NCI-H345 treated with DMSO at 0.1 percent for 48 hours (cell line): ENCODE results near the gene NUP107.
"Not testable (repeated sequence)": the region's sequence is repeated elsewhere in the genome, so short reads cannot be mapped to it uniquely, and the experiment has no call there.

Experiments
- DNase-seq: peaks from one replicate; lab custom pipeline; 2025; ENCODE audit not compliant: unreplicated experiment; lab: John Stamatoyannopoulos, UW

The NUP107 gene

DNA sequence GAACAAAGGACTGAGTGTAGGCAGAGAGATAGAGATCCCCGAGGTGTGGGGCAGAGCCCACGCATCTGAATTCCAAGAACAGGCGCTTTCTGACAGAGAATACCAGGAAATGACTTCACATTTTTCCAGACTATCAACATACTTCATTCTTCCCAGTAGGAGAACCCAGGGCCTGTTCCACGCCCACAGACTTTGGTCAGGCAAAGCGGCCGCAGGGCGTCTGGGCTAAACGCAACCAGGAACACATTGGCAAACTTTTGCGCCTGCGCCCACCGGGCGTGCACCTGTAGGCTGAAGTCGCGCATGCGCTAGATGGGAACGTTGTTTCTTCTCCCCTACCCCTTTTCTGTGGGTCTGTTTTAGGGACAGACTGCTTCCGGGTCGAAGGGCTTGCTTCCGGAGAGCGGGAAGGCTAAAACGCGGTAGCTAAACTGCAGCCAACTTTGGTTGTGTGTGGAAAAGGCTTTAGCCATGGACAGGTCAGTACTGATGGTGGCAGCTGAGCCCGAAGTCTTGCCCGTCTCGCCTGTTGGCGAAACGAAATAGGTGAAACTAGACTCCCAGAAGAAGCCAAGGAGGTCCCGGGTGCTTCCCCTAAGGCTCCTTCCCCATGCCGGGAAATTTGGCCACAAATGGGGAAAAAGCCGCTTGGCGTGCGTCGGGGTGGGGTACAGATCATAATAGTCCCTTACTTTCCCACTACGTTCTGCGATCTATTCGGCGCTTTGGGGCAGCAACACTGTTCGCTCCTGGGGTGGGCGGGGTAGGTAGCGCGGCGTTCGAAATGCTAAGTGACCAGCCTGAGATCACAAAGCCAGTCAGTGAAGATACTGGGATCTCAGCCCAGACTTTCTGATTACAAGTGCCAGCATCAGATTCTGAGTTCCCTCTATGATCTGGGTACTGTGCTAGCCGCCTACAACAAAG lies at the start of gene NUP107:
Gene NUP107 (plus strand): TSS at position 384 of the 927 bp plus-strand sequence. CDS start 88 bp downstream, at position 472.
- DNase-seq: peak; percentile 98

DNA sequence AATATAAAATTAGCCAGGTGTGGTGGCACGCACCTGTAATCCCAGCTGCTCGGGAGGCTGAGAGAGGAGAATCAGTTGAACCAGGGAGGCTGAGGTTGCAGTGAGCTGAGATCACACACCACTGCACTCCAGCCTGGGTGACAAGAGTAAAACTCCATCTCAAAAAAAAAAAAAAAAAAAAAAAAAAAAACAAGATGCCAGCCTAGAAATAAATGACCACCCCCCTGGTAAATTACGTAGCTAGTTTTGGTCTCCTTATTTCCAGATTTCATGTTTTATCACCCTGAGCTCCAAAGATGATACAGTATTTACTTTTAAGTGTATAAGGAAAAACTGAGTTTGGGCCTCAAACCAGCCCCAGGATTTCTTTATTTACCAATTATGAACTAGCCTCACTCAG lies 49.3 kb upstream of the NUP107 start:
- DNase-seq: not testable (repeated sequence)

DNA sequence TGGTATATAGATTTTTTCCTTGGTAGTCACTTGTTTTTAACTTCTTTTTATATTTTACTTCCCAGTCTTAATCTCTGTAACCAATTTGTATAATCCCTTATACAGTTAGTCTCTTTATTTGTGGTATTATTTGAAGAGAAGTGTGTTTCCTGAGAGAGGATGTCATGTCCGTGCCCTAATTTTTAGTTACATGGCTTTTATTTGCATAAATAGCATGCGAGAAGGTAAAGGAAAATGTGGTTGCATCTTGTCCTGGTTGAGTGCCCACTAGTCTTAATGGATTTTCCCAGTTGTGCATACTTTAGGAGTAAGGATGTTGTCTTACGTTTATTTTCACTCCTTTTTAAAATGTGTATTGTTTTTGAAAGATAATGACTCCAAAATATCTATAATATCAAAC lies 48.6 kb upstream of the NUP107 start:
- no peak for DNase-seq

DNA sequence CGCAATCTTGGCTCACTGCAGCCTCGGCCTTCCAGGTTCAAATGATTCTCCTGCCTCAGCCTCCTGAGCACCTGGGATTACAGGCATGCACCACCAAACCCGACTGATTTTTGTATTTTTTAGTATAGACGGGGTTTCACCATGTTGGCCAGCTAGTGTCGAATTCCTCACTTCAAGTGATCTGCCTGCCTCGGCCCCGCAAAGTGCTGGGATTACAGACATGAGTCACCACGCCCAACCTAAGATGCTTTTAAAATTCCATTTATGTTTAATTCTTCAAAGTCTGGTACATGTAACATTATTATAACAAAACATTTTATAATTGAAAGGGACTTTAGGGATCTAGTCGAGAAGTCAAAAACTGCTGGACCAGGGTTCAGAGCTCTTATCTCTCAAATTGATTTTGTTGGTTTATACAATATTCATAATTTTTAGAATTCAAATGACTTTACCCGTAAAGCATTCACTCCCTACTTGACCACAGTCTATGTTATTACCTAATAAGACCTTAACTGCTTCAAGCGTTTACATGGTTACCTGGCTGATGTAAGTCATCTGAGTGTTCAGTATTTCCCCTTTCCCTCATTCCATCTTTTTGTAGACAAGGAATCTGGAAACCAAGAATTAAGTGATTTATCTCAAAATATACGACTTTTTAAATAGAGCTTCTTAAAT lies 47.9 kb upstream of the NUP107 start:
- no peak for DNase-seq

DNA sequence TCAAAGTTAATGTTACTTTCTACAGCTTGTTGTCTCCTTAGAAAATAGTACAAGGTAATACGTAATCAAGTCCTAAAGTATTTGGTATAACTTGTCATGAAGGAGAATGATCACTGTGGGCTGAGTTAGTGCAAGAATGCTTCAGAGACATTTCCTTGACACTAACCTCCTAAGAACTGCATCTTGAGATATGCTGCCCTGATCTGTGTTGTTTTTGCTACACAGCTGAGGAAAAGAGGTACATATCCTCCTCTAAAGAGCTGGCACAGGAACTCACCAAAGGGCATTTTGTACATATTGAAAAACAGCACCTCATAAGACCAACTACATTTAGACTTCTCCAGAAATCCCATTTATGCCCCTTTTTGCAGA lies 47.4 kb upstream of the NUP107 start:
- no peak for DNase-seq

DNA sequence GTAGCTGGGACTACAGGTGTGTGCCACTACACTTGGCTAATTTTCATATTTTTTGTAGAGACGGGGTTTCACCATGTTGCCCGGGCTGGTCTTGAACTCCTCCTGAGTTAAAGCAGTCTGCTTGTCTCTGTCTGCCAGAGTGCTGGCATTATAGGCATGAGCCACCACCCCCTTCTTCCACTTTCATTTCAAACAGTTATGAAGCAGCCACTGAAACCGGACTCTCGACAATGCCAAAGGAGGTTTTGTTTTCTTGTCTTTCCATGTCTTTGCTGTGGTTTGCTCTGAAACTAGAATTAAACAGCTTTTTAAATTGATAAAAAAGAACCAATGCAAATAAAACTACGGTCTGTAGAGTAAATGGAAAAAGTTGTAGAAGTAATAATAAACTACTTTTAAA lies 45.6 kb upstream of the NUP107 start:
- DNase-seq: no peak

DNA sequence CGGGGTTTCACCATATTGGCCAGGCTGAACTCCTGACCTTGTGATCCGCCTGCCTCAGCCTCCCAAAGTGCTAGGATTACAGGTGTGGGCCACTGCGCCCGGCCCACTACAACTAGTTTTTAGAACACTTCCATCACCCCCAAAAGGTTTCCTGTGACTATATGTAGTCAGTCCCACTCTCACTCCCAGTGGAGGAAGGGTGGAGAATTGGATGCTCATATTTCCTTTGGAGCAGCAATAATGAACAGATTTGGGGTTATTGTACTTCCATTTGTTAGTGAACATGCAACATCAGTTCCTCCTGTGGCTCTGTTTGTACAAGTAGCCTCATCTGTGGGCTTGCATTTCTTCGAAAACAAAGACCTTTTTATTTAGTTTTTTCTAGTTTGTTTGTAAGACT lies 40.3 kb upstream of the NUP107 start:
- DNase-seq: no peak

DNA sequence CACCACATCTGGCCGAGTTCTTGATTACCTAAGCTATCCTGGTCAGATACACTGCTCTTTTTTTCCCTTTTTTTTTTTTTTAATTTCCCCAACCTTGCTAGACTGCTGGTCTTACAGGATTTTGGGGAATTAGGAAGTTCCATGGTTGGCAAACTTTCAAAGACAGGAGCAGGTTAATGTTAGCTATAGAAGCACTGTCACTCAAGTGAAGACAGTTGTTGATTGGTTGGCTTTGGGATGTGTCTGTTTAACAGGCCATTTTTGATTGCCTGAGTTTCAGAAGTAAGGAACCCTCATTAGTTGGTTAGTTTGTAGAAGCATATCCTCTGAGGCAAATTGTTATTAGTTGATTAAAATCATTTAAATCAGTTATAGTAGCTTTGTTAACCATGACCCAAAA lies 39.3 kb upstream of the NUP107 start:
- DNase-seq: no peak

DNA sequence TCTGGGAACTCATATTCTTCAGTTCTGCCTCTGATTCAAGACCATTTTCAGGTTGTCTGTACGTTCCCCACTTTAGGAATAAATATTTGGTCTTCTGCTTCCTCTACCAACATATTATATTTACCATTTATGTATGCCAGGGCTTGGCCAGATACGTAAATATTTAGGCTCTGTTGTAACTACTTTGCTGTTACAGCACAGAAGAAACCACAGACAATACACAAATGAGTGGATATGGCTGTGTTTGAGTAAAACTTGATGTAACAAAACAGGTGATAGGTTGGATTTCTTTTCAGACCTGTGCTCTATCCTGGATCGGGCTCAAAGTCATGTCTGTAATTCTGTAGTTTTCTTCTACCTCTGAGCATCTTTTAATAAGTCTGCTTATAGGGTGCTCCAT lies 38.6 kb upstream of the NUP107 start:
- DNase-seq: no peak

DNA sequence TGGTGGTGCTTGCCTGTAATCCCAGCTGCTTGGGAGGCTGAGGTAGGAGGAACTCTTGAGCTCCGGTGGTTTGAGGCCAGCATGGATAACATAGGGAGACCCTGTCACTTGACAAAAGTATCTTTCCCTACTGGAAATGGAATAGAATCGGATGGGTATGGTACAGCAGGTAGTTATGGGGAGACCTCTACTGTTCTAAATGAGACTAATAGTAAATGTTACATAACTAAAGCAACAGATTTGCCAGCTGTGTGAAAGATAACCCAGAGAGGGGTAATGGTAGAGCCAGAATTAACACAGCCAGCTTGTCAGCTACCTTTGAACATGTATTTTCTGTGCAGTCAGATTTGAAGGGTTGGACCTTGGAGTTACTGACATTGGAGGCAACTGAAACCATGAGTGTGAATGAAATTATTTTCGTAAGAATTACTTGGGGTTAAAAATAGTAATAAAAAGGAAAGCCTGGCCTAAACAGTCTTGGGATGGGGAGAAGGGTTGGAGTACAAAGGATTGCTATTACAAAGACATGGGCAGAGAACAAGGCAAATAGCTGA lies 21.7 kb upstream of the NUP107 start:
- no peak for DNase-seq

DNA sequence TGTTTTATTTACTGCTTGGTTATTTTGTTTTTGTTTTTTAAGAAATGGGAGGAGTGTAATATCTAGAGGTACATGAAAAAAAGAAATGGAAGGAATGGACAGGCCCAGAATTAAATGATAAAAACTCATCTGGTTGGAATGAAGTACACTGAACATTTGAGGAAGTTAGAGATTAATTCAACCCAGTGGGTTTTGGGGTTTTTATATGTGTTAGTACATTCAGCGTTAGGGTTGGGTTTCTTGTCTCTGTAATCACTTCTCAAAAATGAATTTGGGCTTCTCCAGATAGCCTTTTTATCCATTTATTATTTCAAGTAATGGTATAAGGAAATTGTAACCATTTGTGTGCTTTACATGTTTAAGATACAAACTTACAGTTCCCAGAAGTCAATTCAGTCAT lies 19.5 kb upstream of the NUP107 start:
- DNase-seq: no peak

DNA sequence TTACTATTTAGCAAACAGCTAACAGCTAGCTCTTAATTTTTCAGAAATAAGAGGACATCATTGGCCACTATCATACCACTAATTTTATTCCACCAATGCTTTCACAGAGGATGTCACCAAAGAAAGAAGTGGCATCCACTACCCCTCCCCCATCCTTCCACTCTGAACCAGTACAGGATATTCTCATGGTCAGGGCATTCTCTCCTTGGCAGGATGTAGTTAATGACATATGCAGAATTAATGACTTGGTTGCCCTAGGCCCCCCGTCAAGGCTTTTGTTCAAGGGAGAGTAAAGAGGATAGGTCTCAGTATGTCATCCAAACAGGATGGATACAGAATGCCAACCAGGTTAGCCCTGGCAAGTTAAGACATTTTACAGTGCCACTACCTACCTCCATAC lies 18.9 kb upstream of the NUP107 start:
- no peak for DNase-seq

DNA sequence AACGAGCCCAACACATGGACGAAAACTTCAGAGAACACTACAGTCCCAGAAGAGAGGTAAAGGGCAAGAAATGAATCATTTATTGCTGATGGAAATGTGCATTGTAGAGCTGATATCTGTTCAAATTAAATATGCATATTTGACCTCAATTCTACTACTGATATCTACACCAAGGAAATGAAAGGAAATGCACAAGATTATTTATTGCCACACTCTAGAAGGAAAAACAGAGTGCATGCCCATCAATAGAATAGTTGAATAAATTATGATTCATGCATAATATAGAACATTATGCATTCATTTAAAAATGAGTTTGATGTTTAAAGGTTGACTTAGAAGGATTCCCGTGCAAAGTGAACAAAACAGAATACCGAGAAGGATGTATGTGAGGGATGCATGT lies 15.6 kb upstream of the NUP107 start:
- DNase-seq: no peak

DNA sequence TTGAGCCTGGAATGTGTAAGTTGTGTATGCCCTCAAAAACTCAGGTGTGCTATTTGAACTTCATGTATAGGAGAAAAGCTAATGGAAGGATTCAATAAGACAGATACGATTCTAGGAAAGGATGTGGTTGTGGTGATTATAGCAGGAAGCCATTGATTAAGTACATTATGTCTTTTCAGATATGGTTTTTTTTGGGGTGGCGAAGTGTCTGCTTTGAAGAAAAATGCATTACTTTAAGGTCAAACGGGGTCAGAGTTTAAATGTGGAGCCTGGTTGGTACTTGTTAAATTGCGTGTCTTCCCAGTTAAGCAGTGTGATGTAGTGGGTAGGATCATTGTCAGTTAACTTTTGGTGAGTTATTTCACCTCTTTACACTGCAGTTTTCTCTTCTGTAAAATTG lies 13.0 kb upstream of the NUP107 start:
- no peak for DNase-seq

DNA sequence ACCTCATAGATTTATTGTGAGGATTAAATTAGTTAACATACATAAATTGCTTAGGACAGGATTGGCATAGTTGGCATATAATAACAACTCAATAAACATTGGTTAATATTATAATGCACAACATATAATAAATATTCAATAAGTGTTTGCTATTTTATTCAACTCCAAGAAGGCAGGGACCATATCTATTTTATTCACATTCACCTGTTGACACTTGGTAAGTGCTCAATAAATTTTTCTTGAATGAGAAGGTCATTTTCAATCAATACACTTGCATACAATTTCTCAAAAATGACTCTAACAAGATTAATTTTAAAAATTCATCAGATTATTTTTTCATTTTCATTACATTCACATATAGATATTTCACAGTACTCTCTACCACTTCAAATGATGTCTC lies 12.4 kb upstream of the NUP107 start:
- DNase-seq: no peak

DNA sequence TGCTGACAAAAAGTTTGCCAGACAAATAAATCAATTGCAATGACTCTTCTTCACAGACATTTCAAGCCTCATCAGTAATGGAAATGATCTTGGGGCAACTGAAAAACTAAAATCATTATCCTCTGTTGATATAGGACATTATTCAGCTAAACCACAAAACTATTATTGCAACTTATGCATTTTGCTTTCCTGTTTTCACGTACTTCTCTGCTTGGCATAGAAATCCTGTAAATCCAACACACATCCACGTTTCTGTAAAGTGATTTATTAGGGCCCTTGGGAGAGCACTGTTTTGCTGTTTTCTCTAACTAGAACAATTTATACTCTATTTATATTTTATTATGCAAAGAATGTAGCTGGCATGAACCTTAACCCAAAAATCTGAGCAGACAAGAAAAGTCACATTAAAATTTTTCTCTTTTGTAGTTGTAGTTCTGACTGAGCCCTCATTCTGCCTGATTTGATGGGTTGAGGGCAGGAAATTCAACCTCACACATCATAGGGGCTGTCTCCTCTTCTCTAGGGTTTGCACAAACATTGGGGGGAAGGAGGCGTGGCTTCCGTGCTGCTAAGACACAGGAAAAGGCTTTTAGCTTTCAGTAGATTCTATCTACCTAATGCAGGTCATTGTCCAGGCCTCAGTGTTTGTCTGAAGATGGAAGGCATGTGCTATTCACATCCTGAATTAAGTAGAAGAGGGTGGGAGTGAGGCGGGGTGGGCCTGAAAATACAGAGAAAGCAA lies 11.5 kb upstream of the NUP107 start:
- DNase-seq: no peak

DNA sequence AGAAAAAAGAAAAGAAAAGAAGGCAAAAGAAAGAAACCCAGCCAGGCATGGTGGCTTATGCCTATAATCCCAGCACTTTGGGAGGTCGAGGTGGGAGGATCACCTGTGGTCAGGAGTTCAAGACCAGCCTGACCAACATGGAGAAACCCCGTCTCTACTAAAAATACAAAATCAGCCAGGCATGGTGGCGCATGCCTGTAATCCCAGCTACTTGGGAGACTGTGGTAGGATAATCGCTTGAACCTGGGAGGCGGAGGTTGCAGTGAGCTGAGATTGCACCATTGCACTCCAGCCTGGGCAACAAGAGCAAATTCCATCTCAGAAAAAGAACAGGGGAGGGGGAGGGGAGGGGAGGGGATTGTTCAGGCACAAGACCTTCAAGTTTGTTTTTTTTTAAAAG lies 9.9 kb upstream of the NUP107 start:
- DNase-seq: not testable (repeated sequence)

DNA sequence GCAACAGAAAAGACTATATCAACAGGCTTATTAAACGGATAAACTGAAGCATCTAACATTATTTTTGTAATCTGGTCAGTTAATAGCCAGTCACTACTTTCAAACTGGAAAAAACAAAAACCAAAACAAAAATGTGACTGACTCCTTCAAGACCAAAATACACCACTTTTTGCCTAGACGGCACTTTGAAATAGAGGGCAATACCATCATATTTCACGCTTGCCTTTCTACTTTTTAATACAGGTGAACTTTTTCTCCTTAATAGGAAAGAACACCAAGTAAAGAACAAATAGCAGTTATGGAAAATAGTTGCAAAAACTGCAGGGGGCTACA lies 550 bp upstream of the NUP107 start:
- DNase-seq: no peak

DNA sequence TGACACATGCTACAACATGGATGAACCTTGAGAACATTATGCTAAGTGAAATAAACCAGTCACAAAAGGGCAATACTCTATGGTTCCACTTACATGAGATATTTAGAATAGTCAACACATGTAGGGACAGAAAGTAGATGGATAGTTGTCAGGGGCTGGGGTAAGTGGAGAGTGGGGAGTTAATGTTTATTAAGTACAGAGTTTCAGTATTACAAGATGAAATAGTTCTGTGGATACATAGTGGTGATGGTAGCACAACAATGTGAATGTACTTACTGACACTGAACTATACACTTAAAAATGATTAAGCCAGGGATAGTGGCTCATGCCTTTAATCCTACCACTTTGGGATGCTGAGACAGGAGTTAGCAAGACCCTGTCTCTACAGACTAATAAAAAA lies 8.7 kb downstream of the NUP107 start:
- DNase-seq: no peak

DNA sequence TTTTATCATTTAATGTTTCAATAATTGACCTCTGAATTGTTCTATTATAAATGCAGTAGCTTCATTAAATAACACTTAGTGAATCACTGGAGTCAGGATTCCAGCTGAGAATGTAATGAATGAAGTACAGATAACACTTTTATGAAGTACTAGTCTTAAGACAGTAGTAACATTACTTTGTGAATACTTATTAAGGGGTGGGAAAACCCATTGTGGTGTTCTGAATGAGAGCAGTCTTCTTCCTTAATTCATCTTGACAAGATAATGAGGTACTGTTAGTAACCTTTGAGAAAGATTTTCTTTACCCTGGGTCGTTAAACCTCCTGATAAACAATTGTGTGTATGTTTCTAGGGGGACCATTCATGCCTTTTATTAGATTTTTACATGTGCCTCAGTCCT lies 12.7 kb downstream of the NUP107 start:
- no peak for DNase-seq

DNA sequence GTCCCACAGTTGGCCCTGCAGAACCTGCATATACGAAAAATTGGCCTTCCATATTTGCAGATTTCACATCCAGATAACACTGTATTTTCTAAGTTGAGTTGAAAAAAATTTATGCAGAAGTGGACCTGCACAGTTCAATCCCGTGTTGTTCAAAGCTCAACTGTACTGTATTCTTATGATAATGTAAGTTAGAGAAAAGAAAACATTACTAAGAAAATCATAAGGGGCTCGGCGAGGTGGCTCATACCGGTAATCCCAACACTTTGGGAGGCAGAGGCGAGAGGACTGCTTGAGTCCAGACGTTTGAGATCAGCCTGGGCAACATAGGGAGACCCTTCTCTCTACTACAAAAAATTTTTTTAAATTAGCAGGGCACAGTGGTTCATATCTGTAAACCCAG lies 41.0 kb downstream of the NUP107 start:
- DNase-seq: no peak

DNA sequence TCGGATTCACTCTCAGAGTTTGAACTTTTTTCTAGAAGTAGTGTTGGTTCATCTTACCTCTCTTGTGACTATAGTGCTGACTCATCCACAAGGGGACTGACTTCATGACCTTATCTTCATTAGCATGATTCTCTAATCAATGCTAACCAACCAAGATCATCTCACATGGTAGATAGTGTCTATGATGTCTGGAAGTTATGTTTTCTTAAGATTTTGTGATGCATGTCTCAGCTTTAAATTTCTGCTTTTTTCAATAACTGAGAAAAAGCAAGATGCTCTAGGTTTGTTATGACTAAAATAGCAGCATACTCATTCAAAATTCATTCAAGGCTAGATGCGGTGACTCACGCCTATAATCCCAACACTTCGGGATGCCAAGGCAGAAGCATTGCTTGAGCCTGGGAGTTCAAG lies 46.9 kb downstream of the NUP107 start:
- no peak for DNase-seq
